ENCODE results near the gene PILRA.
"Not testable (repeated sequence)": the region's sequence is repeated elsewhere in the genome, so short reads cannot be mapped to it uniquely, and the experiment has no call there.

PILRA gene

GRCh38 chr7:100373261-100373831 lies at the start of gene PILRA:
PILRA (plus strand) TSS chr7:100373487; CDS start chr7:100373657, 170 bp downstream.
- Histone ChIP-seq H3K36me3 (ENCODE audit: control insufficient read depth, insufficient read depth, low read length) (peaks cover 3% of the 10 kb centered on the region; the same call in 1 of the 2 replicates), H3K4me3 (ENCODE audit: low read depth, low read length) (no peak within 1 kb of the TSS), H3K27ac (ENCODE audit: low read depth, low read length) (no peak within 1 kb of the TSS), H3K9ac (ENCODE audit: low read length) (no peak within 1 kb of the TSS), H3K27me3 (ENCODE audit: control insufficient read depth, insufficient read depth, low read length) (no peaks in the 10 kb centered on the region), H3K4me1 (ENCODE audit: control insufficient read depth, insufficient read depth, low read length) (peaks cover 31% of the 10 kb centered on the region), H3K9me3 (ENCODE audit: control insufficient read depth, insufficient read depth, low read depth, low read length) (no peaks in the 10 kb centered on the region)

DNA sequence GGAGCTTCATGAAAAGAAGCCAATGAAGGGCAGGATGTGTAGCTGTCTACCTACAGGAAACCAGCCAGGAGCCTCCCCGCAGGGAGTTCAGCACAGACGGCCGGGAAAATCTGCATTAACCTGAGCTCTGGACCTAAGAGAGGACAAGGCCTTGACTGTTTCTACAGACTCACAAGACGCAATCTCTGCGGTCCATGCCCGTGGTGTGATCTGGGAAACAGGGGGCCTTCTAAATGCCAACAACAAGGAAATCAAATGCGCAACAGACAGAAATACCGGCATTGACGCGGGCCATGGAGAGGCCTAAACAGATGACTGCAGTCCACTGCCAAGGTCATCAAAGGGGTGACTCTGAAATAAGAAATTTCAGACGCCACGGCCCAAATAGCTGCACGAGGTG lies 49.1 kb upstream of the PILRA start:
- H3K27me3 ChIP-seq (ENCODE audit: control insufficient read depth, insufficient read depth, low read length); H3K9me3 ChIP-seq (ENCODE audit: control insufficient read depth, insufficient read depth, low read depth, low read length); H3K4me1 ChIP-seq (ENCODE audit: control insufficient read depth, insufficient read depth, low read length); H3K9ac ChIP-seq (ENCODE audit: low read length); H3K4me3 ChIP-seq (ENCODE audit: low read depth, low read length); H3K27ac ChIP-seq (ENCODE audit: low read depth, low read length): not testable (repeated sequence)
- peaks cover 30% of the 10 kb centered on the region for H3K36me3 ChIP-seq (ENCODE audit: control insufficient read depth, insufficient read depth, low read length)

GRCh38 chr7:100325671-100326070 lies 47.6 kb upstream of the PILRA start:
- not testable (repeated sequence) for H3K27ac ChIP-seq (ENCODE audit: low read depth, low read length); H3K4me3 ChIP-seq (ENCODE audit: low read depth, low read length); H3K9me3 ChIP-seq (ENCODE audit: control insufficient read depth, insufficient read depth, low read depth, low read length); H3K9ac ChIP-seq (ENCODE audit: low read length); H3K27me3 ChIP-seq (ENCODE audit: control insufficient read depth, insufficient read depth, low read length); H3K4me1 ChIP-seq (ENCODE audit: control insufficient read depth, insufficient read depth, low read length)
- peaks cover 23% of the 10 kb centered on the region for H3K36me3 ChIP-seq (ENCODE audit: control insufficient read depth, insufficient read depth, low read length)

- H3K4me1 ChIP-seq (ENCODE audit: control insufficient read depth, insufficient read depth, low read length); H3K4me3 ChIP-seq (ENCODE audit: low read depth, low read length); H3K27ac ChIP-seq (ENCODE audit: low read depth, low read length); H3K27me3 ChIP-seq (ENCODE audit: control insufficient read depth, insufficient read depth, low read length); H3K9me3 ChIP-seq (ENCODE audit: control insufficient read depth, insufficient read depth, low read depth, low read length); H3K9ac ChIP-seq (ENCODE audit: low read length): not testable (repeated sequence)
- peaks cover 22% of the 10 kb centered on the region for H3K36me3 ChIP-seq (ENCODE audit: control insufficient read depth, insufficient read depth, low read length)
Measured at GRCh38 chr7:100326914-100327313, 46.4 kb upstream of the PILRA start.

GRCh38 chr7:100335566-100336466 lies 37.5 kb upstream of the PILRA start:
- H3K27me3 ChIP-seq (ENCODE audit: control insufficient read depth, insufficient read depth, low read length); H3K9me3 ChIP-seq (ENCODE audit: control insufficient read depth, insufficient read depth, low read depth, low read length); H3K4me1 ChIP-seq (ENCODE audit: control insufficient read depth, insufficient read depth, low read length): not testable (repeated sequence)
- H3K9ac ChIP-seq (ENCODE audit: low read length): peak overlapping the region; percentile 90
- peaks cover 12% of the 10 kb centered on the region for H3K36me3 ChIP-seq (ENCODE audit: control insufficient read depth, insufficient read depth, low read length)
- H3K27ac ChIP-seq (ENCODE audit: low read depth, low read length): peak overlapping the region; percentile 52; the same call in 1 of the 2 replicates
- peak overlapping the region; percentile 98 for H3K4me3 ChIP-seq (ENCODE audit: low read depth, low read length)

DNA sequence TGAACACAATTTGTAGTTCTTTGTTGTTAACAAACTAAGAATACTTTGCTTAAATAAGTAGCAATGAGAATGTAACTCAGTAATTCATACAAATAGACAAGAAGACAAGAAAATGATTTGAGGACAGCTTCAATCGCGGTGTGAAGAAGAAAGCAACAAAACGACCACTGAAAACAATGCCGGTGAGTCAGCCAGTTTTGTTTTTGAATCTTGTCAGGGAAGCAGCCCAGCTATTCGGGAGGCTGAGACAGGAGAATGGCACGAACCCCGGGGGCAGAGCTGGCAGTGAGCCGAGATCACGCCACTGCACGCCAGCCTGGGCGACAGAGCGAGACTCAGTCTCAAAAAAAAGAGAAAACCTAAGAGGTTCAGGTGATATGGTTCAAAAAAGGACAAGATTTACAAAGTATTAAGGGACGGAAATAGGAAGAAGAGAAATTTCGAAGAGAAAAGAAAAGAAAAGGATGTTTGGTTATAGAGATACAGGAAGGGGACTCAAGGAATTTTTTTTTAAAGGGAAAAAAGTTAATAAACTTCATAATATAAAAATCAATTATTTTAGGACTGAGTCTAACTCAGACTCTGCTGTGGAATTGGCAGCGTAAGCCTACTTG lies 35.1 kb upstream of the PILRA start:
- H3K9me3 ChIP-seq (ENCODE audit: control insufficient read depth, insufficient read depth, low read depth, low read length); H3K4me1 ChIP-seq (ENCODE audit: control insufficient read depth, insufficient read depth, low read length); H3K4me3 ChIP-seq (ENCODE audit: low read depth, low read length); H3K27ac ChIP-seq (ENCODE audit: low read depth, low read length); H3K27me3 ChIP-seq (ENCODE audit: control insufficient read depth, insufficient read depth, low read length); H3K9ac ChIP-seq (ENCODE audit: low read length): not testable (repeated sequence)
- H3K36me3 ChIP-seq (ENCODE audit: control insufficient read depth, insufficient read depth, low read length): peaks cover 31% of the 10 kb centered on the region

GRCh38 chr7:100341286-100341685 lies 32.0 kb upstream of the PILRA start:
- H3K27ac ChIP-seq (ENCODE audit: low read depth, low read length); H3K27me3 ChIP-seq (ENCODE audit: control insufficient read depth, insufficient read depth, low read length); H3K9me3 ChIP-seq (ENCODE audit: control insufficient read depth, insufficient read depth, low read depth, low read length); H3K9ac ChIP-seq (ENCODE audit: low read length); H3K4me3 ChIP-seq (ENCODE audit: low read depth, low read length); H3K4me1 ChIP-seq (ENCODE audit: control insufficient read depth, insufficient read depth, low read length): not testable (repeated sequence)
- peaks cover 42% of the 10 kb centered on the region for H3K36me3 ChIP-seq (ENCODE audit: control insufficient read depth, insufficient read depth, low read length)

GRCh38 chr7:100342765-100343164 lies 30.5 kb upstream of the PILRA start:
- H3K27me3 ChIP-seq (ENCODE audit: control insufficient read depth, insufficient read depth, low read length): no peaks in the 10 kb centered on the region
- H3K36me3 ChIP-seq (ENCODE audit: control insufficient read depth, insufficient read depth, low read length): peaks cover 57% of the 10 kb centered on the region
- no peak overlapping the region for H3K27ac ChIP-seq (ENCODE audit: low read depth, low read length)
- no peak overlapping the region for H3K4me3 ChIP-seq (ENCODE audit: low read depth, low read length)
- peaks cover 4% of the 10 kb centered on the region; the same call in 1 of the 2 replicates for H3K4me1 ChIP-seq (ENCODE audit: control insufficient read depth, insufficient read depth, low read length)
- no peaks in the 10 kb centered on the region for H3K9me3 ChIP-seq (ENCODE audit: control insufficient read depth, insufficient read depth, low read depth, low read length)
- no peak overlapping the region for H3K9ac ChIP-seq (ENCODE audit: low read length)

DNA sequence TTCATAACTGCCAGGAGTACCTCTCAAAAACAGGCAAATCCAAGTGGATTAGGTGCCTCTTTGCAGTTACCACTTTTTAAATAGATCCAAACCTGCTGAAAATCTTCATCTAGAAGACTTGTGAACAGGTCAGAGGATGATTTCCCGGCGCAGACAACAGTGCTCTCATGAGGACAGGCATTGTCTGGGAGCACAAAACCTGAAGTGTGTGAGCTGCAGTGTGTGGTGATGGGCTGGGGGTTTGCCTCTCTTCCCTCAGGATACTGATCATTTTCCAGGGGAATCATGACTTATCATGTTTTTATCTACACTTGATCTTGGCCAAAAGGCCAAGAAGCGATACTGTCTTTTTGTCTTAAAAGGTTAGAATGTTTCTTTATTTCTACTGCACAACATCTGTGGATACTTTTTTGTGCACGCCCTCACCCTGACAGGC lies 29.1 kb upstream of the PILRA start:
- H3K36me3 ChIP-seq (ENCODE audit: control insufficient read depth, insufficient read depth, low read length): peaks cover 60% of the 10 kb centered on the region
- H3K9ac ChIP-seq (ENCODE audit: low read length); H3K27ac ChIP-seq (ENCODE audit: low read depth, low read length); H3K4me1 ChIP-seq (ENCODE audit: control insufficient read depth, insufficient read depth, low read length); H3K9me3 ChIP-seq (ENCODE audit: control insufficient read depth, insufficient read depth, low read depth, low read length); H3K27me3 ChIP-seq (ENCODE audit: control insufficient read depth, insufficient read depth, low read length); H3K4me3 ChIP-seq (ENCODE audit: low read depth, low read length): not testable (repeated sequence)

DNA sequence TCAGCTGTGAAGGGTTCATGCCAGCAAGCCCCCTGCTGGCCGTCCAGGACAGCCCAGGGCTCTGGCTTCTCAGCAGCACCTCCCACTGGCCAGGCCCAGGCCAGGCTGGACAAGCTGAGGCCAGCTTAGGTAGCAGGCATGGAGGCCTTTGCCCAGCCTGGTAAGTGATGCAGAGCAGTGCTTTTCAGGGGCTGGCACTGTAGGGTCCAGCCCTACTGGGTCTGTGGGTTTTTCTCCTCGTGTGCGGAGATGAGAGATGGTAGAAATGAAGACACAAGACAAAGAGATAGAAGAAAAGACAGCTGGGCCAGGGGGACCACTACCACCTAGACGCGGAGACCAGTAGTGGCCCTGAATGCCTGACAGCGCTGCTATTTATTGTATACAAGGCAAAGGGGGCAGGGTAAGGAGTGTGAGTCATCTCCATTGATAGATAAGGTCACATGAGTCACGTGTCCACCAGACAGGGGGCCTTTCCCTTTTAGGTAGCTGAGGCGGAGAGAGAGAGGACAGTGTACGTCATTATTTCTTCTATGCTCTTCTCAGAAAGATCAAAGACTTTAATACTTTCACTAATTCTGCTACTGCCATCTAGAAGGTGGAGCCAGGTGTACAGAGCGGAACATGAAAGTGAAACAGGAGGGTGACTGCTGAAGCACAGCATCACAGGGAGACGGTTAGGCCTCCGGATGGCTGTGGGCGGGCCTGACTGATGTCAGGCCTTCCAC lies 28.6 kb upstream of the PILRA start:
- not testable (repeated sequence) for H3K27me3 ChIP-seq (ENCODE audit: control insufficient read depth, insufficient read depth, low read length); H3K27ac ChIP-seq (ENCODE audit: low read depth, low read length); H3K4me1 ChIP-seq (ENCODE audit: control insufficient read depth, insufficient read depth, low read length); H3K9me3 ChIP-seq (ENCODE audit: control insufficient read depth, insufficient read depth, low read depth, low read length); H3K9ac ChIP-seq (ENCODE audit: low read length)
- peaks cover 62% of the 10 kb centered on the region for H3K36me3 ChIP-seq (ENCODE audit: control insufficient read depth, insufficient read depth, low read length)
- H3K4me3 ChIP-seq (ENCODE audit: low read depth, low read length): peak overlapping the region; percentile 20; the same call in 1 of the 2 replicates
